ENCODE data around the gene OPN4.

OPN4 gene

DNA sequence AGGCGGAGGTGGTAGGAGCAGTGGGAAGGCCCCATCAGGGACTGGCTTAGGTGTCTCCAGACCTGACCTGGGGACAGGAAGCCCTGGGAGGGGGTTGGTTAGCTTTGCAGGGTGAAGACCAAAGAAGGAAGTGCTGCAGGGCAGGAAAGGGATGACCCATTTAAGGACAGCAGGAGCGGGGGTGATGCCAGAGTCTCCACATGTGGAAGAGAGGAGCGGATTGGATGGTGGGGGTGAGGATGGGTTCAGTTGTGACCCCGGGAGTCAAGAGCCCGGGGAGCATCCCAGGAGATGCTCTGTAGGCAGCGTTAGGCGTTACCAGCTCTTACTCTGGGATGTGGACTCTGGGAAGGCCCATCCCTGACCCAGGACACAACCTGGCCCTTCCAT lies 10.9 kb downstream of the OPN4 start:
- Histone ChIP-seq H3K27me3 (ENCODE audit: control insufficient read depth, insufficient read depth, low read length) (no peaks in the 10 kb centered on the region), H3K9me3 (ENCODE audit: control insufficient read depth, low read depth, low read length) (no peaks in the 10 kb centered on the region), H3K27ac (ENCODE audit: low read length) (no peak overlapping the region), H3K9ac (ENCODE audit: low read length) (no peak overlapping the region), H3K36me3 (ENCODE audit: control insufficient read depth, low read depth, low read length) (no peaks in the 10 kb centered on the region), H3K4me1 (ENCODE audit: control insufficient read depth, low read depth, low read length) (no peaks in the 10 kb centered on the region), H3K4me3 (ENCODE audit: low read length) (no peak overlapping the region)

DNA sequence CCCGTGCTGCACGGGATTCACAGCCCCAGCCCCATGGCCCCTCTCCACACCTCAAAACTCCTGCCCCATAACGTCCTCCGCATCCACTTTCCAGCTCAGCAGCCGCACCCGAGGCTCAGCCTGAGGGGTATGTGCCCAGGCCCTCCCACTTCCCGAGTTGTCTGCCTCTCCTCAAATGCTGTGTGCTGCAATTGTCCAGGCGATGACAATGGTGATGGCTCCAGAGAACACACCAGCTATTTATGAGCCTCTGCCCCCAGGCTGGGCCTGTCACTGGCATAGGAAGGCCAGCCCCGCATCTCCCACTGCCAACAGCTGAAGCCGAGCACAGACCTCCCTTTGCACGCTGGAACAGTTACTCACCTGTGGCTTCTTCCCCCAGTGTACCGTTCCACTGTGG lies 11.5 kb downstream of the OPN4 start:
- no peaks in the 10 kb centered on the region for H3K27me3 ChIP-seq (ENCODE audit: control insufficient read depth, insufficient read depth, low read length)
- no peak overlapping the region for H3K27ac ChIP-seq (ENCODE audit: low read length)
- H3K4me1 ChIP-seq (ENCODE audit: control insufficient read depth, low read depth, low read length), result no peaks in the 10 kb centered on the region
- no peaks in the 10 kb centered on the region for H3K9me3 ChIP-seq (ENCODE audit: control insufficient read depth, low read depth, low read length)
- H3K36me3 ChIP-seq (ENCODE audit: control insufficient read depth, low read depth, low read length), result no peaks in the 10 kb centered on the region
- no peak overlapping the region for H3K9ac ChIP-seq (ENCODE audit: low read length)
- no peak overlapping the region for H3K4me3 ChIP-seq (ENCODE audit: low read length)

DNA sequence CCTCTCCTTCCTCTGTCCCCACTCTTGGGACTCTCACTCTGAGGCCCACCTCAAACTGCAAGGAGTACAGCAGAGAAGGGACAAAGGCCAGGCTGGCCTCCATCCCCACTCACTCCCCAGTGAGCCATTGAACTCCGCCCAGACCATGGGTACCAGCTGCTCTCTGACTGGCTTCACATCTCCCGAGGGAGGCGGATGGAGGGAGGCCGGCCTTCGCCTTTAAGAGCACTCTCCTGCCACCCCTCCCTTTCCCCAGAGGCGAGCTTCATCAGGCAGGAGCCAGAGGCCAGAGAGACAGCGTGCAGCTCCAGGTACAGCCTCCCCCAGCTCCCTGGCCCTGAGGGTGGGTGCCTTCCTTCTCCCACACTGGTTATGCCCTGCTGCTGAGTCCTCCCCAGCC lies 12.2 kb downstream of the OPN4 start:
- no peak overlapping the region for H3K9ac ChIP-seq (ENCODE audit: low read length)
- no peak overlapping the region for H3K27ac ChIP-seq (ENCODE audit: low read length)
- no peaks in the 10 kb centered on the region for H3K9me3 ChIP-seq (ENCODE audit: control insufficient read depth, low read depth, low read length)
- no peak overlapping the region for H3K4me3 ChIP-seq (ENCODE audit: low read length)
- H3K27me3 ChIP-seq (ENCODE audit: control insufficient read depth, insufficient read depth, low read length), result no peaks in the 10 kb centered on the region
- no peaks in the 10 kb centered on the region for H3K36me3 ChIP-seq (ENCODE audit: control insufficient read depth, low read depth, low read length)
- no peaks in the 10 kb centered on the region for H3K4me1 ChIP-seq (ENCODE audit: control insufficient read depth, low read depth, low read length)

- Histone ChIP-seq H3K27me3 (ENCODE audit: control insufficient read depth, insufficient read depth, low read length) (no peaks in the 10 kb centered on the region), H3K4me1 (ENCODE audit: control insufficient read depth, low read depth, low read length) (peaks cover 3% of the 10 kb centered on the region), H3K36me3 (ENCODE audit: control insufficient read depth, low read depth, low read length) (no peaks in the 10 kb centered on the region), H3K27ac (ENCODE audit: low read length) (no peak overlapping the region), H3K9ac (ENCODE audit: low read length) (no peak overlapping the region), H3K9me3 (ENCODE audit: control insufficient read depth, low read depth, low read length) (no peaks in the 10 kb centered on the region), H3K4me3 (ENCODE audit: low read length) (no peak overlapping the region)
Measured at GRCh38 chr10:86667421-86668181, 13.3 kb downstream of the OPN4 start.

DNA sequence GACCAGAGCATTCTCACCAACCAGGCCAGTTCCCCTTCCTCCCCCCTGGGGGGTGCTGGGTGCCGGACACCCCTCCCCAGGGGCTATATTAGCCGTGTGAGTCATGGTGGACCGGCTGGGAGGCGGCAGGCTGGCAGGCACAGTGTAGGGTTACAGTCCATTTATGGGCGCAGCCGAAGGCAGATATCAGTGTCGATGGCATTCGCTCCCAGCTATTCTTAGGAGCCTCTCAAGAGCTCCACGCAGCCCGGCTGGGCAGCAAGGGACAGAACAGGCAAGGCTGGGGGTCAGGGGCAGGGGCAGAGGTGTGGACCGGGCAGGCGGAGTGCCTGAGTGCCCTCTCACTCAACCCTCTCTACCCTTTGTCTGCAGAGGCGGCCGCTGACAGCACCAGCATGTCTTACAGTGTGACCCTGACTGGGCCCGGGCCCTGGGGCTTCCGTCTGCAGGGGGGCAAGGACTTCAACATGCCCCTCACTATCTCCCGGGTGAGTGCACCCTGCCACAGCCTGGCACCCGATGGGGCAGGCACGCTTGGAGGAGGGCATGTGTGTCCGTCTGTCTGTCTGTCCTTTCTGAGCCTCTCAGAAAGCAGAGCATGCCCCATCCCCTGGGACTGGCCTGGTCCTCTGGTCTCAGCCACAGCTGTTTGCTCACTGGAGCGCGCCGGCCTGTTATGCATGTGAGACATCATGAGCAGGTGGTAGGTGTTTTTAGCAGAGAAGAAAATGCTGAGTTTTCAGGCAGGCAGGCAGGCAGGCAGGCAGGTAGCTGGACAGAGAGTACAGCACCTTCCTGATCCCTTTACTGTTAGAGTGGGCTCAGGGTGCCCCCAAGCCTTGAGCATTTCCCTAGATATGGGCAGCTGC lies 14.2 kb downstream of the OPN4 start, which contains the start of gene LDB3:
Gene LDB3 (plus strand): TSS at position 215 of the 869 bp plus-strand sequence. CDS start 181 bp downstream, at position 396.
- Histone ChIP-seq H3K27ac (ENCODE audit: low read length) (no peak within 1 kb of the TSS), H3K9ac (ENCODE audit: low read length) (no peak within 1 kb of the TSS), H3K4me1 (ENCODE audit: control insufficient read depth, low read depth, low read length) (peaks cover 12% of the 10 kb centered on the region), H3K9me3 (ENCODE audit: control insufficient read depth, low read depth, low read length) (no peaks in the 10 kb centered on the region), H3K36me3 (ENCODE audit: control insufficient read depth, low read depth, low read length) (no peaks in the 10 kb centered on the region), H3K4me3 (ENCODE audit: low read length) (no peak within 1 kb of the TSS), H3K27me3 (ENCODE audit: control insufficient read depth, insufficient read depth, low read length) (no peaks in the 10 kb centered on the region)

- Histone ChIP-seq H3K9me3 (ENCODE audit: control insufficient read depth, low read depth, low read length) (no peaks in the 10 kb centered on the region), H3K36me3 (ENCODE audit: control insufficient read depth, low read depth, low read length) (no peaks in the 10 kb centered on the region), H3K9ac (ENCODE audit: low read length) (no peak overlapping the region), H3K27ac (ENCODE audit: low read length) (no peak overlapping the region), H3K4me1 (ENCODE audit: control insufficient read depth, low read depth, low read length) (peaks cover 23% of the 10 kb centered on the region), H3K27me3 (ENCODE audit: control insufficient read depth, insufficient read depth, low read length) (no peaks in the 10 kb centered on the region), H3K4me3 (ENCODE audit: low read length) (no peak overlapping the region)
Measured at GRCh38 chr10:86670290-86670811, 16.0 kb downstream of the OPN4 start.

GRCh38 chr10:86670876-86671275 lies 16.5 kb downstream of the OPN4 start:
- Histone ChIP-seq H3K9ac (ENCODE audit: low read length) (no peak overlapping the region), H3K27ac (ENCODE audit: low read length) (no peak overlapping the region), H3K36me3 (ENCODE audit: control insufficient read depth, low read depth, low read length) (no peaks in the 10 kb centered on the region), H3K4me3 (ENCODE audit: low read length) (no peak overlapping the region), H3K4me1 (ENCODE audit: control insufficient read depth, low read depth, low read length) (peaks cover 23% of the 10 kb centered on the region), H3K27me3 (ENCODE audit: control insufficient read depth, insufficient read depth, low read length) (no peaks in the 10 kb centered on the region), H3K9me3 (ENCODE audit: control insufficient read depth, low read depth, low read length) (no peaks in the 10 kb centered on the region)

DNA sequence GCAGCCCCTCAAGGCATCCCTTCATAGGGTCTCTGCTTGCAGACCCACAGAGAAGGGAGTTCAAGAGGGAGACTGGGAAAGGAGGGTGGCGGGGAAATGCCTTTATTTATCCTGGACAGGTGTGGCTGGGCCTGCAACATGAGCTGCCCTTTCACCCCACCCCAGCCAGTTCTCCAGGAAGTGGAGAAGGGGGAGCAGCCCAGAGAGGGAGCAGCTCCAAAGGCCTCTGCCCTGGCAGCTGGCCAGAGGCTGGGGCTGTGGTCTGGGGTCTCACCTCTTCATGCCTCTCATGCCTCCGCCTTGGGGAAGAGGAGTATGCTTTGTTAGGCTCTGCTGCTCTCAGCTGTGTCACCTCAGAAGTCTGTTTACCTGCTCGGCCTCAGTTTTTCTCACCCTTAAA lies 17.1 kb downstream of the OPN4 start:
- Histone ChIP-seq H3K4me1 (ENCODE audit: control insufficient read depth, low read depth, low read length) (peaks cover 23% of the 10 kb centered on the region), H3K9ac (ENCODE audit: low read length) (no peak overlapping the region), H3K4me3 (ENCODE audit: low read length) (no peak overlapping the region), H3K36me3 (ENCODE audit: control insufficient read depth, low read depth, low read length) (no peaks in the 10 kb centered on the region), H3K27ac (ENCODE audit: low read length) (no peak overlapping the region), H3K9me3 (ENCODE audit: control insufficient read depth, low read depth, low read length) (no peaks in the 10 kb centered on the region), H3K27me3 (ENCODE audit: control insufficient read depth, insufficient read depth, low read length) (no peaks in the 10 kb centered on the region)

- no peak overlapping the region for H3K4me3 ChIP-seq (ENCODE audit: low read length)
- H3K36me3 ChIP-seq (ENCODE audit: control insufficient read depth, low read depth, low read length), result no peaks in the 10 kb centered on the region
- peaks cover 23% of the 10 kb centered on the region for H3K4me1 ChIP-seq (ENCODE audit: control insufficient read depth, low read depth, low read length)
- no peak overlapping the region for H3K9ac ChIP-seq (ENCODE audit: low read length)
- H3K27me3 ChIP-seq (ENCODE audit: control insufficient read depth, insufficient read depth, low read length), result no peaks in the 10 kb centered on the region
- H3K27ac ChIP-seq (ENCODE audit: low read length), result no peak overlapping the region
- no peaks in the 10 kb centered on the region for H3K9me3 ChIP-seq (ENCODE audit: control insufficient read depth, low read depth, low read length)
Measured at GRCh38 chr10:86671985-86672710, 17.8 kb downstream of the OPN4 start.

- H3K27me3 ChIP-seq (ENCODE audit: control insufficient read depth, insufficient read depth, low read length), result no peaks in the 10 kb centered on the region
- peaks cover 23% of the 10 kb centered on the region for H3K4me1 ChIP-seq (ENCODE audit: control insufficient read depth, low read depth, low read length)
- H3K27ac ChIP-seq (ENCODE audit: low read length), result no peak overlapping the region
- no peak overlapping the region for H3K9ac ChIP-seq (ENCODE audit: low read length)
- H3K36me3 ChIP-seq (ENCODE audit: control insufficient read depth, low read depth, low read length), result no peaks in the 10 kb centered on the region
- H3K4me3 ChIP-seq (ENCODE audit: low read length), result no peak overlapping the region
- H3K9me3 ChIP-seq (ENCODE audit: control insufficient read depth, low read depth, low read length), result no peaks in the 10 kb centered on the region
Measured at GRCh38 chr10:86673216-86673826, 19.0 kb downstream of the OPN4 start.
